Natural killer cell (primary cell): Measurements from ENCODE around the gene AQP7. TPM values are rescaled to one million over a fixed set of nuclear protein-coding genes. Genes with fewer than 3 reads are reported as not detected.

Experiments used
- ATAC-seq, 3 donors: fragments of 150-1000 bp in 2 of 3; fragments of 200-7000 bp in 1 of 3; cut with Tn5 transposase; 1 replicate in 1 of 3; 2 replicates in 2 of 3; pipeline ENCODE4 v1.10.0; 2021; ENCODE audit warnings: mild to moderate bottlenecking in 2 of 3, moderate library complexity in 2 of 3
- DNase-seq, 2 donors: peaks; one replicate each; pipeline versions ENCODE4 v3.0.0 to v3.0.0-alpha.2; 2013 to 2021; ENCODE audit warnings: mixed read lengths in 1 of 2
- H3K27ac ChIP-seq: one replicate; pipeline ENCODE4 v1.5.1; 2013; ENCODE audit warnings: mild to moderate bottlenecking, low read length
- H3K27me3 ChIP-seq: one replicate; pipeline ENCODE4 v1.6.1; 2013; ENCODE audit warnings: low read length; ENCODE audit not compliant: control insufficient read depth, insufficient read depth
- H3K36me3 ChIP-seq: one replicate; pipeline ENCODE4 v1.6.1; 2013; ENCODE audit warnings: low read length; ENCODE audit not compliant: control insufficient read depth, insufficient read depth
- H3K4me1 ChIP-seq: one replicate; pipeline ENCODE4 v1.6.1; 2013; ENCODE audit warnings: low read length; ENCODE audit not compliant: control insufficient read depth, insufficient read depth
- H3K4me3 ChIP-seq: one replicate; pipeline ENCODE4 v1.5.1; 2013; ENCODE audit warnings: low read length
- H3K9me3 ChIP-seq: one replicate; pipeline ENCODE4 v1.6.1; 2013; ENCODE audit warnings: low read length; ENCODE audit not compliant: control insufficient read depth, insufficient read depth
- H3K27ac Mint-ChIP-seq, 2 donors: one replicate each; pipeline ENCODE4 v1.8.0; 2022; ENCODE audit warnings: mild to moderate bottlenecking in 2 of 2, mixed read lengths in 2 of 2, moderate library complexity in 1 of 2
- H3K27me3 Mint-ChIP-seq, 2 donors: one replicate each; pipeline ENCODE4 v1.8.0; 2022; ENCODE audit warnings: low read depth in 2 of 2, mixed read lengths in 2 of 2
- H3K36me3 Mint-ChIP-seq: one replicate; pipeline ENCODE4 v1.8.0; 2022; ENCODE audit warnings: mixed read lengths
- H3K4me1 Mint-ChIP-seq, 2 donors: one replicate each; pipeline ENCODE4 v1.8.0; 2022; ENCODE audit warnings: mixed read lengths in 2 of 2
- H3K4me3 Mint-ChIP-seq: one replicate; pipeline ENCODE4 v1.8.0; 2022; ENCODE audit warnings: mild to moderate bottlenecking, moderate library complexity, mixed read lengths
- H3K9me3 Mint-ChIP-seq, 2 donors: one replicate each; pipeline ENCODE4 v1.8.0; 2022; ENCODE audit warnings: mixed read lengths in 2 of 2
- CTCF ChIP-seq: fragments of 200-600 bp; IDR thresholded peaks from one replicate; pipeline ENCODE4 v1.8.0; 2022; ENCODE audit warnings: antibody characterized with exemption
- WGBS: methylation state at CpG from one replicate; pipeline ENCODE4 v1.1.7; 2013; ENCODE audit warnings: missing lambda C conversion rate; ENCODE audit not compliant: insufficient coverage; 5-methylcytosine and 5-hydroxymethylcytosine counted together
- intact Hi-C: fragments of 100-400 bp; cut with micrococcal nuclease; formaldehyde crosslinking; loops from one replicate; pipeline ENCODE4 v1.14.2; 2022
- total RNA-seq, 4 donors: library from RNA; stranded (reverse); fragments of 120-200 nt in 1 of 4; gene quantifications; one replicate each; pipeline versions ENCODE4 v1.2.3 to v1.2.4, GENCODE V29; 2013 to 2022

The AQP7 gene
- total RNA-seq, 3 donors from 2014 or later (not counting 1 experiment from before 2014, with no cell fraction given) = not detected

GRCh38 chr9:33414889-33415500, 12.6 kb upstream of the AQP7 start:
- Histone ChIP-seq H3K27me3 (no peaks in the 10 kb centered on the region), H3K4me1 (peaks cover 31% of the 10 kb centered on the region), H3K27ac (no peak overlapping the region), H3K36me3 (no peaks in the 10 kb centered on the region), H3K4me3 (no peak overlapping the region), H3K9me3 (no peaks in the 10 kb centered on the region)
- Mint-ChIP-seq H3K27me3 (peaks cover 0 to 6% of the 10 kb centered on the region in 2 donors), H3K27ac (peak overlapping the region in 1 of 2 donors; percentile 17), H3K9me3 (no peaks in the 10 kb centered on the region), H3K36me3 (no peaks in the 10 kb centered on the region), H3K4me1 (peaks cover 0 to 15% of the 10 kb centered on the region in 2 donors), H3K4me3 (no peak overlapping the region)
- no peak for TF ChIP-seq CTCF
- WGBS = 93% methylated on average over 11 of the region's 13 CpGs
- intact Hi-C loops = no loop called here
- DNase-seq (peak in 1 of 2 donors; percentile 19), ATAC-seq (no peak)

GRCh38 chr9:33414268-33414667, 11.9 kb upstream of the AQP7 start:
- DNase-seq = peak in 1 of 2 donors; percentile 39
- no peaks in the 10 kb centered on the region for H3K27me3 ChIP-seq
- no peak overlapping the region for H3K4me3 ChIP-seq
- Mint-ChIP-seq H3K36me3 (no peaks in the 10 kb centered on the region), H3K4me3 (no peak overlapping the region), H3K27me3 (peaks cover 0 to 6% of the 10 kb centered on the region in 2 donors), H3K27ac (no peak overlapping the region), H3K9me3 (no peaks in the 10 kb centered on the region), H3K4me1 (peaks cover 0 to 15% of the 10 kb centered on the region in 2 donors)
- intact Hi-C loops = no loop called here
- no peaks in the 10 kb centered on the region for H3K9me3 ChIP-seq
- no peaks in the 10 kb centered on the region for H3K36me3 ChIP-seq
- ATAC-seq = no peak
- H3K4me1 ChIP-seq = peaks cover 31% of the 10 kb centered on the region
- 35% methylated on average over 3 of the region's 3 CpGs for WGBS
- no peak overlapping the region for H3K27ac ChIP-seq
- TF ChIP-seq CTCF = no peak

GRCh38 chr9:33408087-33408486, 5.7 kb upstream of the AQP7 start:
- intact Hi-C loops = loop anchor here (10.0 kb wide), 1 partner anchor 57 kb away; no protein-coding TSS in a partner anchor
- DNase-seq (no peak), ATAC-seq (no peak)
- Histone ChIP-seq H3K27me3 (no peaks in the 10 kb centered on the region), H3K27ac (no peak overlapping the region), H3K4me3 (no peak overlapping the region), H3K4me1 (no peaks in the 10 kb centered on the region), H3K9me3 (no peaks in the 10 kb centered on the region), H3K36me3 (no peaks in the 10 kb centered on the region)
- no peak overlapping the region for H3K27ac Mint-ChIP-seq
- TF ChIP-seq CTCF = no peak
- no peak overlapping the region for H3K4me3 Mint-ChIP-seq
- no peaks in the 10 kb centered on the region for H3K9me3 Mint-ChIP-seq
- H3K27me3 Mint-ChIP-seq = peaks cover 0 to 3% of the 10 kb centered on the region in 2 donors
- H3K36me3 Mint-ChIP-seq = no peaks in the 10 kb centered on the region
- WGBS = 75% methylated on average over 5 of the region's 5 CpGs
- no peaks in the 10 kb centered on the region for H3K4me1 Mint-ChIP-seq

- no peaks in the 10 kb centered on the region for H3K36me3 ChIP-seq
- DNase-seq = no peak
- no peak for TF ChIP-seq CTCF
- no peak overlapping the region for H3K4me3 Mint-ChIP-seq
- H3K9me3 ChIP-seq = no peaks in the 10 kb centered on the region
- H3K4me1 Mint-ChIP-seq = no peaks in the 10 kb centered on the region
- H3K27me3 ChIP-seq = no peaks in the 10 kb centered on the region
- ATAC-seq = no peak
- H3K4me3 ChIP-seq = no peak overlapping the region
- no peak overlapping the region for H3K27ac ChIP-seq
- H3K9me3 Mint-ChIP-seq = no peaks in the 10 kb centered on the region
- no peaks in the 10 kb centered on the region for H3K36me3 Mint-ChIP-seq
- H3K27me3 Mint-ChIP-seq = peaks cover 0 to 3% of the 10 kb centered on the region in 2 donors
- H3K4me1 ChIP-seq = no peaks in the 10 kb centered on the region
- WGBS = 89% methylated on average over 2 of the region's 3 CpGs
- no peak overlapping the region for H3K27ac Mint-ChIP-seq
- intact Hi-C loops = loop anchor here (10.0 kb wide), 1 partner anchor 58 kb away; no protein-coding TSS in a partner anchor
Measured at GRCh38 chr9:33407061-33407460, 4.7 kb upstream of the AQP7 start.
